GM19025 (cell line): Measurements from ENCODE around the gene KLF2.

Experiments used
- ATAC-seq: cut with Tn5 transposase; IDR thresholded peaks from one replicate; pipeline ENCODE4 v1.9.1; 2021; ENCODE audit warnings: mild to moderate bottlenecking, low read depth, moderate library complexity; ENCODE audit not compliant: unreplicated experiment

KLF2 gene

DNA sequence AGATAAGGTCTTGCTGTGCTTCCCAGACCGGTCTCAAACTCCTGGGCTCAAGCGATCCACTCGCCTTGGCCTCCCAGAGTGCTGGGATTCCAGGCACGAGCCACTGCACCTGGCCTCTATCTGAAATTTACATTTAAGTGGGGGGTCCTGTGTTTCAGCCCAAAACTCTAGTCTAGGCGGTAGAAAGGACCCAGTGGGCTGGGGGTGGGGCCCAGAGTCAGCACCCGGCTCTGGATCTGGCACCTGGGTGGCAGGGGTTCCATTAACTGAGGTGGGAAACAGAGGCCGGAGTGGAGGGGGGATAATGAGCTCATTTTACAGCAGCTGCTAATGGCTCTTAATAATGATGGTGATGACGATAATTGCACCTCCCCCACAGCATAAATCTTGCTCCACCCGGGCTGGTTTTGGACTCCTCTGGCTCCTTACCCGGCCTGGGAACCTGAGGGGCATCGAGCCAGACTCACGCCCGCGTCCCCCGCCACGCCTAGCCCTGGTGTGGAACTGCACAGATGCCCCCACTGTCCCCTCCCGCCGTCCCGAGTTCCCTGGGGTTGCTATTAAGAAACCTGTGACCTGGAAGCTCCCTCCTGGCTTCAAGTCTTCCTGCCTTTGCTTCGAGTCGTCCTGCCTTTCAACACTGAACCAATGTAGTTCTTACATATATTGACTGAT is 17.8 kb upstream of the KLF2 start:
- no peak for ATAC-seq

DNA sequence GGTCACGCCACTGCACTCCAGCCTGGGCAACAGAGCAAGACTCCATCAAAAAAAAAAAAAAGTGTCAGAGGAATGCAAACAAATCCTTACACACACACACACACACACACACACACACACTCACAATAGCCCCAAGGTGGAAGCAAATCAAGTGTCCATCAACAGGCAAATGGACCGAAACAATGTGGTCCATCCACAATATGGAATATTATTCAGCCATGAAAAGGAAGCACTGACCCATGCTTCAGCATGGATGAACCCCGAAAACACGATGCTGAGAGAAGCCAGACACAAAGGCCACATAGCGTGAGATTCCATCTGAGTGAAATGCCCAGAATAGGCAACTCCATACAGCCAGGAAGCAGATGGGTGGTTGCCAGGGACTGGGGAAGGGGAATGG is 16.5 kb upstream of the KLF2 start:
- no peak for ATAC-seq

DNA sequence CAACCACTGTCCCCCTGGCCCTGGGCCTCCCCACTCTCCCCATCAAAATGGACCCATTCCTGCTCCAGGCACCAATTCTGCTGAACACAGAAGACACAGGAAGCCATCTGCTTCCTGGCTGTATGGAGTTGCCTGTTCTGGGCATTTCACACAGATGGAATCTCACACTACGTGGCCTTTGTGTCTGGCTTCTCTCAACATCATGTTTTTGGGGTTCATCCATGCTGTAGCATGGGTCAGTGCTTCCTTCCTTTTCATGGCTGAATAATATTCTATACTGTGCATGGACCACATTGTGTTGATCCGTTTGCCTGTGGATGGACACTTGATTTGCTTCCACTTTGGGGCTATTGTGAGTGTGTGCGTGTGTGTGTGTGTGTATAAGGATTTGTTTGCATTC is 15.0 kb upstream of the KLF2 start:
- no peak for ATAC-seq

DNA sequence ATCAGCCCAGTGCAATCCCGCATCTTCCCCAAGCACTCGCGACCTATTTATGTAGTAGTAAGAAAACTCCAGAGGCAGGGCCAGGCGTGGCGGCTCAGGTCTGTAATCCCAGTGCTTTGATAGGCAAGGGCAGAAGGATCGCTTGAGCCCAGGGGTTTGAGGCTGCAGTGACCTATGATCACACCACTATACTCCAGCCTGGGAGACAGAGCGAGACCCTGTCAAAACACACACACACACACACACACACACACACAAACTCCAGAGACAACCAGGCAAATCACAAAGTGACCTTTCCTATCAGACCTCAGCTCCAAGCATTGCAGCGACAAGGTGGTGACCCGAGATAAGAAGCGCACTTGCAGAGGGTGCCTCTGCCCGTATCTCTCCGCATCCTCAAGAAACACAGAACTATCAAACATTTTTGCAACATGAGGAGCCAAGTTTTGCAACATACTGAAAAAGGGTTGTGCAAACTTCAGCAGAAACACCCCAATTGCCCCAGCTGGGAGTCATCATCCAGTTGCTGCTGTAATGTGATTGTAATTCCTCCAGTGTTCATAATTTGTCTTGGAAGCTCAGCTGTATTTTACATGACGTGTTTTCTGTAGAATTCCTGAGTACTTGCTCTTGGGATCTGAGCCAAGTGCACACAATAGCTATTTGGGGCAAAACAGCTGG is 8.7 kb upstream of the KLF2 start:
- no peak for ATAC-seq

DNA sequence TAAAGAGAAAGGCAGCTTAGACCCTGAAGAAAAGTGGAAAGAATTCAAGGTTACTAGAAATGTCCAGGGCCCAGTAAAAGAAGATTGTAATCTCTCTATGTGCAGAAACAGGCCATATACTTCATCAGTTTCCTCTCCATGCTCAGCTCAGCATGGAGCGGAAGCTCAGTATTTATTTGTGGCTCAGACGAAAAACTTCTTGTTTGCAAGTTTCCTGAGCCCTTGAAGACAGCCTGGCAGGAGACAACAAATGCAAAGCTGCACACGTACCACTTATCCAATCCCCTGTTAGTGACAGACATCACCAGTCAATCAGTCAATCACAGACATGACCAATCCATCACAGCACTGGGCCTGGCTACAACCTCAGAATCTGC is 8.1 kb upstream of the KLF2 start:
- no peak for ATAC-seq

DNA sequence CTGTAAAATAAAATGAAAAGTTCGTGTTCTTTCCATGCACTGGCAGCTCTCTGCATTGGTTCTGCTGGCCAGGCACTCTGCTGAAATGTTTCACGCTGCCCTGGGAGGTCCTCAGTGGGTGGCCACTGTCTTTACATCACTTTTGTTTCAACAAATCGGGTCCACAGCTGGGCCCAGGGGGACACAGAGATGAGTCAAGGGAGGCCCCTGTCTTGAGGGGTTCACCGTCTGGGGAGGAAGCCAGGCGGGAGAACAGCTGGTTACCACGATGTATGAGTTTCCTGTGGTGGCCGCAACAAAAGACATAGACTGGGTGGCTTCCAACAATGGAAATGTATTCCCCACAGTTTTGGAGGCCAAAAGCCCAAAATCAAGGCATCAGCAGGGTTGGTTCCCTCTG is 5.1 kb upstream of the KLF2 start:
- no peak for ATAC-seq

DNA sequence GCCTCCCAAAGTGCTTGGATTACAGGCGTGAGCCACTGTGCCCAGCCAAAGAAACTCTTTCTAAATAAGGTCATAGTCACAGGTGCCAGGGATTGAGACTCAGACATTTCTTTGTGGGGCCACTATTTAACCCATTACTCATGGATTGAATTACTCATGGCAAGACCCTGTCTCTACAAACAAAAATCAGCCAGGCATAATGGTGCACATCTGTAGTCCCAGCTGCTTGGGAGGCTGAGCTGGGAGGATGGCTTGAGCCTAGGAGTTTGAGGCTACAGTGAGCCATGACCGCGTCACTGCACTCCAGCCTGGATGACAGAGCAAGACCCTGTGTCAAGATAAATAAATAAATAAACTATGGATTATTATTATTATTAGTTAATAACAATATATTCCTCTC is 3.6 kb upstream of the KLF2 start:
- no peak for ATAC-seq

DNA sequence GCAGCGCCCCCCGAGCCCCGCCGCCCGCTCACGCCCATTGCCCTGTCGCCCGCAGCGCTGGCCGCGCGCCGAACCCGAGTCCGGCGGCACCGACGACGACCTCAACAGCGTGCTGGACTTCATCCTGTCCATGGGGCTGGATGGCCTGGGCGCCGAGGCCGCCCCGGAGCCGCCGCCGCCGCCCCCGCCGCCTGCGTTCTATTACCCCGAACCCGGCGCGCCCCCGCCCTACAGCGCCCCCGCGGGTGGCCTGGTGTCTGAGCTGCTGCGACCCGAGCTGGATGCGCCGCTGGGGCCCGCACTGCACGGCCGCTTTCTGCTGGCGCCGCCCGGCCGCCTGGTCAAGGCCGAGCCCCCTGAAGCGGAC is 518 bp downstream of the KLF2 start:
- ATAC-seq, result peak; percentile 2

DNA sequence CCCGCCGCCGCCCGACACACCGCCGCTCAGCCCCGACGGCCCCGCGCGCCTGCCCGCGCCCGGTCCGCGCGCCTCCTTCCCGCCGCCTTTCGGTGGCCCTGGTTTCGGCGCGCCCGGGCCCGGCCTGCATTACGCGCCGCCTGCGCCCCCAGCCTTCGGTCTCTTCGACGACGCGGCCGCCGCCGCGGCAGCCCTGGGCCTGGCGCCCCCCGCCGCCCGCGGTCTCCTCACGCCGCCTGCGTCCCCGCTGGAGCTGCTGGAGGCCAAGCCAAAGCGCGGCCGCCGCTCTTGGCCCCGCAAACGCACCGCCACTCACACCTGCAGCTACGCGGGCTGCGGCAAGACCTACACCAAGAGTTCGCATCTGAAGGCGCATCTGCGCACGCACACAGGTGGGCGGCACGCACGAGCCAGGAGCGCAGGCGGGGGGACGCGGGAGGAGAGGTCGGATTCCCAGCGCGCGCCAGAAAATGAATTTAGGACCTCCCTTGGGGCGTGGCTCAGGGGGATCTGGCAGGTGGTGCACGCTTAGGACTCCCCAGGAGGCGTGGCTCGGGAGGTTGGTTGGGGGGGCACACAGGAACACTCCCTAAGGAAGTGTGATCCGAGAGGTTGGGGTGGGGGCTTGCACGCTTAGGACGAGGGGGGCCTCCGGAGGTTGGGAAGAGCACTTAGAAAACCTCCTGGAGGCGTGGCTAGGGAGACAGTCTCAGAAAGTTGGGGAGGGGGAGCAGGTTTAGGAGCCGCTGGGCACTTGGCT is 1.2 kb downstream of the KLF2 start:
- ATAC-seq, result no peak

DNA sequence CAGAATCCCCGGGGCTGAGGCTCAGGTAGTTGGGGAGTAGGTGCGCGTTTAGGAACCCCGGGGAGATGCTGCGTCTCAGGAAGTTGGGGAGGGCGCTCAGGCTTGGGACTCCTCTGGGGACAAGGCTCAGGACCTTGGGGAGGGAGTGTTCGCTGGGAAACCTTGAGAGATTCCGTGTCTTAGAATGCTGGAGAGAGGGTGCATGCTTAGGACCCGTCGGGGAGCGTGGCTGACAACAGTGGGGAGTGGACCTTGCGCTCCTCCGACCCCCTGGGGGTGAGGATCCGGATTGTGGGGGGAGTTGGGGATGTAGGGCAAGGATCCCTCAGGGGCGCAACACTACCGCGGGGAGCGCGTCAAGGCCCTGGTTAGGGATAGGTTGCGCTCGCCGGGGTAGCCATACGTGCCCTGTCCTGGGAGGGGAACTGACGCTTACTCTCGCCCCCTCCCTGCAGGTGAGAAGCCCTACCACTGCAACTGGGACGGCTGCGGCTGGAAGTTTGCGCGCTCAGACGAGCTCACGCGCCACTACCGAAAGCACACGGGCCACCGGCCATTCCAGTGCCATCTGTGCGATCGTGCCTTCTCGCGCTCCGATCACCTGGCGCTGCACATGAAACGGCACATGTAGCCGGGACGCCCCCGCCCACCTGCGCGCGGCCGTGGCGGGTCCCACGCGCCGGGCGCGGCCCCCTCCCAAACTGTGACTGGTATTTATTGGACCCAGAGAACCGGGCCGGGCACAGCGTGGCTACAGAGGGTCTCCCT is 2.0 kb downstream of the KLF2 start:
- ATAC-seq, result no peak

DNA sequence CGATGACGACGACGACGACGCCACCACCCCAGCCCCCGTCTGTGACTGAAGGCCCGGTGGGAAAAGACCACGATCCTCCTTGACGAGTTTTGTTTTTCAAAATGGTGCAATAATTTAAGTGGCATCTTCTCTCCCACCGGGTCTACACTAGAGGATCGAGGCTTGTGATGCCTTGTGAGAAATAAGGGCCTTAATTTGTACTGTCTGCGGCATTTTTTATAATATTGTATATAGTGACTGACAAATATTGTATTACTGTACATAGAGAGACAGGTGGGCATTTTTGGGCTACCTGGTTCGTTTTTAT is 2.5 kb downstream of the KLF2 start:
- ATAC-seq, result no peak

DNA sequence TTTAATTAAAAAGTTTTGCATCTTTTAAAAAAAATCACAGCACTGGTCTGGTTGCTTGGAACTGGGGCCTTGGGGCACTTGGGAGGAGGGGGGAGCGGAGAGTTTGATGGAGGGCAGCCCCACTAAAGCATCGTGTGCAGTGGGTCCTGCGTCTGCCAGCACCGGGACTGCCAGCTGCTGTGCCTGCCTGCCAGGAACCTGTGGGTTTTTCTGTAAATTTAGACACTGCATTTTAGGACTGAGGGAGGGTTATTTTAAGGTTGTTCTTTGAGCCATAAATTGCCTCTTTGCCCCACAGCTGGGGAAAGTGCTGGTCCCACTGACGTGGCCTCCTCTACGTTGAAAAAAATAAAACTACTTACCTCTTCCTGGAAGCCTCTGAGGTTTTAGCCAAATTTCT is 2.9 kb downstream of the KLF2 start:
- ATAC-seq, result no peak

DNA sequence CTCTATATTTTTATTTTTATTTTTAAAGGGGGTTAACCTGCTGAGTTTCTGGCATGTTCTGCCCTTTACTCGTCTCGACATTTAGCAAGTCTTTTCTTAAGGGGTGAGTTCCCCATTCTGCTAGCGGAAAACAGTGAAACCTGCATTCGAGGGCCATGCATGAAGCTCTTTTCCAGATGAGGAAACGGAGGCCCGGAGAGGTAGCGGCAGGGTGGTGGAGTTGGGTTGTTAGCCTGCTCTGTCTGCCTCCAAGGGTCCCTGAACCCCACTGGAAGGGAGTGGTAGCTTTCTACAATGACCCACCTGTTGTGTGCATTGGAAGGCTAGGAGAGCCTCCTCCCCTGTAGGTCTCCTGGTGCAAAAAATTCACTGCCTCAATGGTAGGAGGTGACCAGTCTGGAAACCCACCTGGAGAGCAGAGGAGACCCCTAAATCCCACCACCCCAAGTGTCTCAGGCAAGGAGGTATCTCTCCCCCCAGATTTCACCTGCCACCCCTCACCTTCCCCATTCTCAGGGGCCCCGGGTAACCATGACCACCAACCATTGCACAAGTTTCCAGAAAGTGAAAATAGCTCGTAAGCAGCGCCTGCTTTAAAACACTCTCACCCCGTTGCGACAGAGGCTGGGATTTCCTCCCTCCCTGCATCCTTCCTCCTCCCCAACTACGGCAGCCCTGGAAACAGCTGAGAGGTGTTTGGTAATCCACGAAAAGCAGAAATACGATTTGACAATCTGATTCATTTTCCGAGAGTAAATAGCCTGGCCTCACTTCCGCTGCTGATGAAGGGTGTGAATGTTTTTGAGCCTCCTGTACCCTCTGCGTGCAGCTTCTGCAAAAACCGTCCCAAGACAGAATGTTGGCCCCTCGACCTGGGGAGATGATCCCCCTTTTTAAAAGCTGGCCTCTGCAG is 3.5 kb downstream of the KLF2 start:
- ATAC-seq, result no peak

DNA sequence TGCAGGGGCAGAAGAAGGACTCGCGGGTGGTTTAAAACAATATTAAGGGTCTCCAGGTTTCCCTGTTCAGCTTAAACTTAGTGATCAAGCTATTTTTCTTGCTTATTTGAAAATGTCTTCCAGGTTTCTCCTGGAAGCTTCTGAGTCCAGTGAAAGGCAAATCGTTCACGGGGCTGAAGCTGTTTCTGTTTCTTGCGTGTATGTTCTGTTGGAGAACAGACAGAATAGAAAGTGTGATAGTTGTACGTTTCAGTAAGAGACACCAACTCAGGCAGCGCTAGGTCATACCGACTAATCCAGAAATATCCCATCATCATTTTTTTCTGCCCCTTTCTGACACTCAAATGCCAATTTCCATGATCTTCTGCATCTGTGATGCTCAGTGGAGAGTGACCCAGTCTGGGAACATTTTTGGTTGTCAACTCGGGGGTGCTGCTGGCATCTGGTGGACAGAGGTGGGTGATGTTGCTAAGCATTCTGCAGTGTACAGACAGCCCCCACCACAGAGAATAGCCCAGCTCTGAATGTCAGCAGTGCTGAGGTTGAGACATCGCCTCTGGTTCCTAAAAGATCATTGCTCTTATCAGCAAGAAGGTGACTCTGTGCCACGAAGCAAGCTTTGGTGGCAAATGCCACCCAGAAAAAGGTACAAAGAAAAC is 4.3 kb downstream of the KLF2 start:
- no peak for ATAC-seq

DNA sequence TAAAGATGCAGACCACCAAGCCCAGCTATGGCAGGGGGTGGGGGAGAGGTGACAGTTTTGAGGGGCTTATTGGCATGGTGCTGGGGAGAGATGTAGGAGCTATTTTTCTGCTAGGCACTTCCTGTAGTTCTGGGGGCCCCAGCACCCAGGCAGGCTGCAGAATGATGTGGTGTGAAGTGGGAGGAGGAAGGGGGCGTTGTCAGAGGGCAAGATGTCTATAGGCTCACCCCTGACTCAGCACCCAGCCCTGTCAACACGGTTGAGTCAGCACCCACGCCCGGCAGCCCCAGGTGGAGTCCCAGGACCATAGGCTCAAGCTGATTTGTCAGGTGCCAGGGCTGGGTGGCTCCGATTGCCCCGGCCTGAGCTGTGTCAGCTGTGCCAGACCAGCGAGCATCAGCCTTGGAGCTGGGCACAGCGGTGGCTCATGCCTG is 5.8 kb downstream of the KLF2 start:
- no peak for ATAC-seq

DNA sequence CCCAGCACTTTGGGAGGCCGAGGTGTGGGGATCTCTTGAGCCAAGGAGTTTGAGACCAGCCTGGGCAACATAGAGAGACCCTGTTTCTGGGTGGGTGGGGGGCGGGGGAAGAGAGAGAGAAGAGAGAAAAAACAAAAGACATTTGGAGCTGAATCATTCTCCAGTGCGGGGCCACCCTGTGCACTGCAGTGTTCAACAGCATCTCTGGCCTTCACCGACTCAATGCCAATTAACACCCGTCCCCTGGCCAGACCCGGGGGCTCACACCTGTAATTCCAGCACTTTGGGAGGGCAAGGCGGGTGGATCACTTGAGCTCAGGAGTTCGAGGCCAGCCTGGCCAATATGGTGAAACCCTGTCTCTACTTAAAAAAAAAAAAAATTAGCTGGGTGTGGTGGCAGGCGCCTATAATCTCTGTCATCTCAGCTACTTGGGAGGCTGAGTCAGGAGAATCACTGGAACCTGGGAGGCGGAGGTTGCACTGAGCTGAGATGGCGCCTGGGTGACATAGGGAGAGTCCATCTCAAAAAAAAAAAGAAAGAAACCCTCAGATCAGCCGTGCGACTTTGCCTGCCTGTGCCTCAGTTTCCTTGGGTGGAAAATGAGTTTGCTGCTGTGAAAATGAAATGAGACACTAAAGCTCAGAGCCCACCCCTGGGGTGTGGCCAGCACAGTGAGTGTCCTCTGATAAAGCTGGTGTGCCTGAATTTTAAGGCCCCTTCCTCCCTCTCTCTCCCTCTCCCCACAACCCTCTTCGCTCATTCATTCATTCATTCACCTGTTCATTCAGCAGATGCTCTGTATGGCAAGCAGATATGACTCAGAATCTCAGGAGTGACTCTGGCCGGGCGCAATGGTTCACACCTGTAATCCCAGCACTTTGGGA is 6.4 kb downstream of the KLF2 start:
- no peak for ATAC-seq

DNA sequence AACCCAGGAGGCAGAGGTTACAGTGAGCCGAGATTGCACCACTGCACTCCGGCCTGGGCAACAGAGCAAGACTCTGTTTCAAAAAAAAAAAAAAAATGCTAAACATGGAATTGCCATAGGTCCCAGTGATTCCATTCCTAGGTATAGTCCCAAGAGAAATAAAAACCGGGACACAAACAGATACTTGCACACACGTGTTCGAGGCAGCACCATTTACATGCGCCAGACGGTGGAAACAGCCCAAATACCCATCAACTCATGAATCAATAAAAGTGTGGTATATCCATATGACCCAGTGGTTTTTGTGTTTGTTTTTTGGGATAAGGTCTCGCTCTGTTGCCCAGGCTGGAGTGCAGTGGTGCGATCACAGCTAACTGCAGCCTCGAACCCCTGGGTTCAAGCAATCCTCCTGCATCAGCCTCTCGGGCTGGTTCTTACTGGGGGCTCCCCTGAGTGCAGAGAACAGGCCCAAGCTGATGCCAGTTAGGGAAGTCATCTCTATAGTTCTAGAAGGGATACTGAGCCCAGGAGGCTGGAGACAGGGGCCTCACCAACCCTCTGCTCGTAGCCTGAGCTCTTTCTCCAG is 8.5 kb downstream of the KLF2 start:
- ATAC-seq, result no peak

DNA sequence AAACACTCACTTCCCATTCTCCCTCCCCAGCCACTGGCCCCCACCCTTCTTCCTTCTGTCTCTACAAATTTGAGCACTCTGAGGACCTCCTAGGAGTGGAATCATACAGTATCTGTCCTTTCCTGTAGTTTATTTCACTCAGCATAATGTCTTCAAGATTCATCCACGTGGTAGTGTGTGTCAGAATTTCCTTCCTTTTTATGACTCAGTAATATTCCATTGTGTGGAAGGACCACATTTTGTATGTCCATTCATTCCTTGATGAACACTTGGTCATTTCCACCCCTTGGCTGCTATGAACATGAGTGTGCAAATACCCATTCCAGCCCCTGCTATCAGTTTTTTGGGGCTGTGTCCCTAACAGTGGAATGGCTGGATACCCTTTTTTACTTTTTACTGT is 9.8 kb downstream of the KLF2 start:
- no peak for ATAC-seq
